Right ventricle myocardium inferior (tissue), 1 donor: ENCODE results near the gene ZBTB8B. TPM values are rescaled to one million over a fixed set of nuclear protein-coding genes. Genes with fewer than 3 reads are reported as not detected.

Experiments
- ATAC-seq: fragments of 200-7000 bp; cut with Tn5 transposase; one replicate; pipeline ENCODE4 v1.9.1; 2020; ENCODE audit warnings: mild to moderate bottlenecking, moderate library complexity
- DNase-seq: peaks from one replicate; pipeline ENCODE4 v3.0.0; 2021; ENCODE audit errors: missing footprints
- intact Hi-C: fragments of 100-400 bp; cut with DNase I; formaldehyde crosslinking; loops from one replicate; pipeline ENCODE4 v1.11.0; 2022
- total RNA-seq: library from RNA; stranded (reverse); fragmentation: NEBNext Ultra II Directional; extraction: Animal tissue kit (Norgen Biotek cat#: 25700); gene quantifications from one replicate; pipeline ENCODE4 v1.2.1, GENCODE V29; 2021
- donor health status: DM: no; HTN: yes; CAD: no; lungs with severe emphysema.

The ZBTB8B gene
- total RNA-seq, 1 donor from 2014 or later: not detected

- DNase-seq: no peak
- intact Hi-C loops: no loop called here
- ATAC-seq: no peak
Measured at GRCh38 chr1:32498751-32499150, 33.9 kb downstream of the ZBTB8B start.

GRCh38 chr1:32500387-32501209, 35.7 kb downstream of the ZBTB8B start:
- ATAC-seq (peak; percentile 89), DNase-seq (peak; percentile 91)
- intact Hi-C loops: loop anchor here (10.0 kb wide), 1 partner anchor 56 kb away; no protein-coding TSS in a partner anchor

- DNase-seq (no peak), ATAC-seq (peak; percentile 52)
- intact Hi-C loops: loop anchor here (10.0 kb wide), 1 partner anchor 57 kb away; no protein-coding TSS in a partner anchor
Measured at GRCh38 chr1:32501865-32502264, 37.0 kb downstream of the ZBTB8B start.

GRCh38 chr1:32503153-32503552, 38.3 kb downstream of the ZBTB8B start:
- ATAC-seq: no peak
- intact Hi-C loops: loop anchor here (10.0 kb wide), 1 partner anchor 58 kb away; no protein-coding TSS in a partner anchor

GRCh38 chr1:32507021-32507420, 42.1 kb downstream of the ZBTB8B start:
- DNase-seq (no peak), ATAC-seq (no peak)
- intact Hi-C loops: loop anchor here (10.0 kb wide), 1 partner anchor 62 kb away; no protein-coding TSS in a partner anchor

More at GRCh38 chr1:32503153-32503552, 38.3 kb downstream of the ZBTB8B start:
- no peak for DNase-seq

- intact Hi-C loops: loop anchor here (10.0 kb wide), 1 partner anchor 64 kb away; no protein-coding TSS in a partner anchor
- DNase-seq (no peak), ATAC-seq (no peak)
Measured at GRCh38 chr1:32508761-32509160, 43.9 kb downstream of the ZBTB8B start.

GRCh38 chr1:32509939-32510338, 45.1 kb downstream of the ZBTB8B start:
- DNase-seq (no peak), ATAC-seq (no peak)
- intact Hi-C loops: loop anchor here (10.0 kb wide), 1 partner anchor 65 kb away; no protein-coding TSS in a partner anchor

Other genes starting within 250 kb of the ZBTB8B start
- gene TMEM234, start 242.7 kb upstream of the ZBTB8B start, total RNA-seq: 8.8 TPM
- gene EIF3I, start 242.7 kb upstream of the ZBTB8B start, total RNA-seq: 108 TPM
- gene FAM167B, start 217.8 kb upstream of the ZBTB8B start, total RNA-seq: 10.5 TPM
- 0.57 TPM for gene LCK, start 213.8 kb upstream of the ZBTB8B start, total RNA-seq
- 40.6 TPM for gene HDAC1, start 173.0 kb upstream of the ZBTB8B start, total RNA-seq
- gene MARCKSL1, start 128.8 kb upstream of the ZBTB8B start, total RNA-seq: 28.5 TPM
- gene FAM229A, start 102.6 kb upstream of the ZBTB8B start, total RNA-seq: 2.4 TPM
- gene TSSK3, start 102.5 kb upstream of the ZBTB8B start, total RNA-seq: 1.2 TPM
- gene BSDC1, start 70.6 kb upstream of the ZBTB8B start, total RNA-seq: 41.8 TPM
- gene ZBTB8A, start 74.4 kb downstream of the ZBTB8B start, total RNA-seq: 2.8 TPM
- 36.4 TPM for gene ZBTB8OS, start 185.5 kb downstream of the ZBTB8B start, total RNA-seq
- 102 TPM for gene RBBP4, start 186.1 kb downstream of the ZBTB8B start, total RNA-seq
- 24.7 TPM for gene SYNC, start 237.7 kb downstream of the ZBTB8B start, total RNA-seq